Osteocyte (in vitro differentiated cells): ENCODE measurements around the gene OR10G3. TPM values are rescaled to one million over a fixed set of nuclear protein-coding genes. Genes with fewer than 3 reads are reported as not detected.

Experiments used
- DNase-seq: peaks from one replicate; pipeline ENCODE4 v3.0.0; 2021; ENCODE audit warnings: mixed read lengths; ENCODE audit not compliant: unreplicated experiment; ENCODE audit errors: extremely low spot score
- H3K27ac Mint-ChIP-seq: one replicate; pipeline ENCODE4 v1.8.0; 2021; ENCODE audit warnings: mild to moderate bottlenecking, mixed read lengths; ENCODE audit not compliant: unreplicated experiment
- H3K27me3 Mint-ChIP-seq: one replicate; pipeline ENCODE4 v1.8.0; 2021; ENCODE audit warnings: mixed read lengths; ENCODE audit not compliant: unreplicated experiment
- H3K36me3 Mint-ChIP-seq: one replicate; pipeline ENCODE4 v1.8.0; 2021; ENCODE audit warnings: mixed read lengths; ENCODE audit not compliant: unreplicated experiment
- H3K4me1 Mint-ChIP-seq: one replicate; pipeline ENCODE4 v1.8.0; 2021; ENCODE audit warnings: mixed read lengths; ENCODE audit not compliant: unreplicated experiment
- H3K4me3 Mint-ChIP-seq: one replicate; pipeline ENCODE4 v1.8.0; 2021; ENCODE audit warnings: mild to moderate bottlenecking, moderate library complexity, mixed read lengths; ENCODE audit not compliant: unreplicated experiment
- H3K9me3 Mint-ChIP-seq: one replicate; pipeline ENCODE4 v1.8.0; 2021; ENCODE audit warnings: mixed read lengths; ENCODE audit not compliant: unreplicated experiment
- CTCF ChIP-seq: fragments of 200-600 bp; sonication (generic); IDR thresholded peaks from 2 replicates; pipeline ENCODE4 v1.5.0; 2021; ENCODE audit warnings: antibody characterized with exemption, mild to moderate bottlenecking, moderate library complexity
- total RNA-seq: library from RNA; stranded (reverse); gene quantifications from 2 replicates; pipeline ENCODE4 v1.2.1, GENCODE V29; 2021

The OR10G3 gene
- total RNA-seq, 1 donor from 2014 or later, result not detected

DNA sequence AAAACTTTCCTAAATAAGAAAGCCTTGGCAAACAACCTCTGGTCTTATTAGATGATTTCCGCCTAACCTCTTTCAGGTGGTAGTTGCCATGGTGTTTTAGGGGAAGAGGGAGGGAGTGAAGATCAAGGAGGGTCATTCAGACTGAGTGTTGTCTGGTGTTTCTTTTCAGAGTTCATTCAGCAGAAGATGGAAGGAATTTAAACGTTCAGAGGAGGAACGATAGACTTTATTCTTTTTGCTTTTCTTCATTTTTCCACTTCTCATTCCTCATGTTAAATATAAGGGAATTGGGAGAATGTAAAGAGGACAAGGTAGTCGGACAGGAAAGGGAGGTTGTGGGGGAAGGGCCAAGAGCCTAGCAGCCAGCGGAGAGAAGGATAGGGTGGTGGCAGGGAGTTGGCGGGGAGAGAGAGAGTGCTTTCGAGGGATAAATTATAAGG is 36.3 kb downstream of the OR10G3 start:
- Mint-ChIP-seq H3K36me3 (no peaks in the 10 kb centered on the region), H3K9me3 (no peaks in the 10 kb centered on the region), H3K4me1 (no peaks in the 10 kb centered on the region), H3K27ac (no peak overlapping the region), H3K4me3 (no peak overlapping the region), H3K27me3 (peaks cover 25% of the 10 kb centered on the region)
- TF ChIP-seq CTCF, result no peak
- DNase-seq, result no peak

DNA sequence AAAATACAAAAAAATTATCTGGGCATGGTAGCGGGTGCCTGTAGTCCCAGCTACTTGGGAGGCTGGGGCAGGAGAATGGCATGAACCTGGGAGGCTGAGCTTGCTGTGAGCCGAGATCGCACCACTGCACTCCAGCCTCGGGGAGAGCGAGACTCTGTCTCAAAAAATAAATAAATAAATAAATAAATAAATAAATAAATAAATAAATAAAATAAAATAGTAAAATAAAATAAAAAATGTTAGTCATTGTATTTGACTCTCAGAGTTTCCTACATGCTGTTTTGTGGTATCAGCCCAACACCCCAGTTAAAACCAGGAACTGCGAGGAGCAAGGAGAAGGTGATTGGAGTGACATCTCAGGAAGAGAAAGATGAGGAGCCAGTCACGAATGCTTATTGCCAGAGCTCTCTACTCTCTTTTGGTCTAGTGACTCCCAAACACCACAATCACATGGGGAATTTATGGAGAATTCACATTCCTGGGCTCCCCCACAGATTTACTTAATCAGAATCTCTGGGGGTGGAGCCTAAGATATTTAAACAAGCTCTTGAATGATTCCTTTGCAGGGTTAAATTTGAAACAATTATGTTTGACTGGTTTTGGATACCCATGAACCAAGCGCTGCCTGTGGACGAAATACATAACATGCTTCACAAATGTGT is 38.3 kb downstream of the OR10G3 start:
- no peak overlapping the region for H3K27ac Mint-ChIP-seq
- TF ChIP-seq CTCF, result no peak
- H3K27me3 Mint-ChIP-seq, result peaks cover 38% of the 10 kb centered on the region
- H3K36me3 Mint-ChIP-seq, result no peaks in the 10 kb centered on the region
- H3K4me1 Mint-ChIP-seq, result peaks cover 5% of the 10 kb centered on the region
- no peak overlapping the region for H3K4me3 Mint-ChIP-seq
- no peaks in the 10 kb centered on the region for H3K9me3 Mint-ChIP-seq
- no peak for DNase-seq

DNA sequence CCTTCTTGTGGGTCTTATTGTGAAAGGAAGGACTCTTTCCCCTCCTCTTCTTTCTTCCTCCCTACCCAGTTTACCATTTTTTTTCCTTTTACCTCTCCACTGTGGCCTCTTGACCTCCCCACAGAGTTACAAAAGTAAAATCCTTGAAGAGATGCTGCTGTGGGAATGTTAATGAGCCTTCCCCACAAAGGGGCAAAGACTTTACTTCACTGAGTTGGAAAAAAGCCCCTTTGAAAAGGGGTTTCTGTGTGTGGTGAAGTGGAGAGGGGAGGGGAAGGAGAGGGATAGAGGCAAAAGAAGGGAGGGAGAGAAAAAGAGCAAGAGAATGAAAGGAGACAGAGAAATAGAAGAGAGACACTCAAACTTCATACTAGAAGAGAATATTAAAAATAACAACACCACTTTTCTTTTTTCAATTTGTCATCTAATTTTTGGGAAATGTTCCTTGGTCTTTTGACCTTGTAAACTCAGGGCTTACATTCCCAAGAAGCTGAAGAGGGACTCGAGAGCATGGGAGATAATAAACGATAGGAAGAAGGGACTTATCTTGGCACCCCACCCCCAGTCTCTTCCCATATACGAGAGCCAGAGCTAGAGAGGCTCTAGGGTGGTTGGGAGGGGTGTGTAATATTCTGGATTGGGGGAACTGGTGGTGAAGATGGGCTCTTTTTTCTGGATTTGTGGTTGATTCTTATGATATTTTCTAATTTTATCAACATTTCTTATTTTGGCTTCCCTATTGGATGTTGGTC is 40.5 kb downstream of the OR10G3 start:
- no peaks in the 10 kb centered on the region for H3K36me3 Mint-ChIP-seq
- no peaks in the 10 kb centered on the region for H3K9me3 Mint-ChIP-seq
- H3K4me3 Mint-ChIP-seq, result no peak overlapping the region
- peaks cover 10% of the 10 kb centered on the region for H3K4me1 Mint-ChIP-seq
- TF ChIP-seq CTCF, result no peak
- H3K27me3 Mint-ChIP-seq, result peaks cover 53% of the 10 kb centered on the region
- no peak overlapping the region for H3K27ac Mint-ChIP-seq
- DNase-seq, result no peak

- H3K27ac Mint-ChIP-seq, result no peak overlapping the region
- no peak for DNase-seq
- H3K9me3 Mint-ChIP-seq, result no peaks in the 10 kb centered on the region
- no peaks in the 10 kb centered on the region for H3K36me3 Mint-ChIP-seq
- H3K4me3 Mint-ChIP-seq, result peak overlapping the region; percentile 44
- peaks cover 10% of the 10 kb centered on the region for H3K4me1 Mint-ChIP-seq
- TF ChIP-seq CTCF, result no peak
- H3K27me3 Mint-ChIP-seq, result peaks cover 55% of the 10 kb centered on the region
Observed at GRCh38 chr14:21537090-21537424, 42.8 kb downstream of the OR10G3 start.

DNA sequence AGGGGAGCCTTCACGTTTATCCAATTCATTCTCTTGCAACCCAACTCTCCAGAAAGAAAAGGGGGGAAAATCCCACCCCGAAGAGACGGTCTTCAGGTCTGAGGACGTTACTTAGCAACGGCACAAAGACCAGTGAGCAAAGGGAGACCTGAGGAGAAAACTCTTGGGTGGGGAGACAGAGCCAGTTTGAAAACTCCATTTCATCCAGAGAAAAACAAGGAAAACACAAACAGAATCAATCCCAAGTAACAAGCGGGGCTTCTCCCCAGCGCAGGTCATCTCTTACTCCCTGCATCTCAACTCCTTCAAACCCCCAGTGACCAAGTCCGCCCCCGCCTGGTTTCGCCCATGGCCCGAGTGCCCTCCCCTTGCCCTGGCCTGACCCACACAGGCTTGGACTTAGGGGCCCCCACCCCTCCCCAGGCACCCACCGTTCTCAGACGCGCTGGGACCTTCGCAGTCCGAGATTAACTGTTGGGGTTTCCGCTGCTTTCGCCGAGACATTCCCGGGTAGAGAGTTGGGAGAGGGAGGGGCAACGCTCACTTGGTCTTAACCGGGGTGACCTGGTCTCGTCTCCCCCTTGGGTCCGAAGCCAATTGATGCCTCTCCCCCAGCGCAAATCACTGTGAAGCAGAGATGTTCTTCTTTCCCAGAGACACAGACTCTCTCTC is 43.3 kb downstream of the OR10G3 start:
- Mint-ChIP-seq H3K4me3 (peak overlapping the region; percentile 44), H3K27me3 (peaks cover 59% of the 10 kb centered on the region), H3K9me3 (no peaks in the 10 kb centered on the region), H3K36me3 (no peaks in the 10 kb centered on the region), H3K27ac (no peak overlapping the region), H3K4me1 (peaks cover 10% of the 10 kb centered on the region)
- DNase-seq, result no peak
- TF ChIP-seq CTCF, result no peak
